SK-N-SH (cell line): ENCODE data around the gene CLIC4. TPM values are rescaled to one million over a fixed set of nuclear protein-coding genes. Genes with fewer than 3 reads are reported as not detected.
"Not testable (repeated sequence)": the region's sequence is repeated elsewhere in the genome, so short reads cannot be mapped to it uniquely, and the experiment has no call there.

Experiments used
- CTCF ChIA-PET: fragments of 300-600, 350-600 bp; formaldehyde crosslinking; extraction: SDS; loops from one replicate; lab custom pipeline; 2021; lab: Yijun Ruan, JAX
- POLR2A ChIA-PET: fragments of 350-600 bp; sonication (Branson Sonifier 250); formaldehyde crosslinking; extraction: SDS; loops from one replicate; lab custom pipeline; 2020; ENCODE audit warnings: antibody characterized with exemption, inconsistent platforms; lab: Yijun Ruan, JAX
- DNase-seq: peaks from one replicate; pipeline ENCODE4 v3.0.0; 2012
- H2AFZ ChIP-seq: fragments of 200-600 bp; sonication (generic); 2 replicates; pipeline ENCODE4 v1.8.1; 2016; ENCODE audit warnings: antibody characterized with exemption, mild to moderate bottlenecking, low read depth
- H3F3A ChIP-seq: fragments of 200-600 bp; sonication (generic); replicated peaks from 2 replicates; pipeline ENCODE3; 2016; ENCODE audit warnings: antibody characterized with exemption, mild to moderate bottlenecking; ENCODE audit not compliant: insufficient read depth
- H3K27ac ChIP-seq, 2 experiments: fragments of 200-500 bp in 1 of 2; fragments of 200-600 bp in 1 of 2; sonication (Bioruptor generic) in 1 of 2; sonication (generic), shearing (Covaris generic) in 1 of 2; 2 replicates each; pipeline versions ENCODE4 v1.5.1 to v1.6.1; 2014 to 2016; ENCODE audit warnings: low read depth in 2 of 2, inconsistent platforms in 1 of 2, low read length in 1 of 2, mild to moderate bottlenecking in 1 of 2, mixed read lengths in 1 of 2
- H3K27me3 ChIP-seq: fragments of 200-600 bp; sonication (generic), shearing (Covaris generic); 2 replicates; pipeline ENCODE4 v1.6.1; 2016; ENCODE audit warnings: mixed run types; ENCODE audit not compliant: insufficient read depth
- H3K36me3 ChIP-seq, 2 experiments: fragments of 200-500 bp in 1 of 2; fragments of 200-600 bp in 1 of 2; sonication (Bioruptor generic) in 1 of 2; sonication (generic) in 1 of 2; replicated peaks in 1 of 2; 2 replicates each; pipeline versions ENCODE3 to v1.5.1; 2014 to 2016; ENCODE audit warnings: low read length in 1 of 2, mild to moderate bottlenecking in 1 of 2; ENCODE audit not compliant: insufficient read depth in 2 of 2, control insufficient read depth in 1 of 2
- H3K4me1 ChIP-seq, 2 experiments: fragments of 200-500 bp in 1 of 2; fragments of 200-600 bp in 1 of 2; sonication (Bioruptor generic) in 1 of 2; sonication (generic), shearing (Covaris generic) in 1 of 2; 2 replicates each; pipeline versions ENCODE4 v1.5.1 to v1.6.1; 2014 to 2016; ENCODE audit warnings: low read depth in 1 of 2, low read length in 1 of 2, mixed run types in 1 of 2; ENCODE audit not compliant: insufficient read depth in 2 of 2, control insufficient read depth in 1 of 2
- H3K4me2 ChIP-seq: fragments of 200-600 bp; sonication (generic), shearing (Covaris generic); 2 replicates; pipeline ENCODE4 v1.6.1; 2017; ENCODE audit warnings: mixed run types
- H3K4me3 ChIP-seq, 2 experiments: fragments of 200-500 bp in 1 of 2; fragments of 200-600 bp in 1 of 2; sonication (Bioruptor generic) in 1 of 2; sonication (generic), shearing (Covaris generic) in 1 of 2; 2 replicates each; pipeline versions ENCODE4 v1.5.1 to v1.8.1; 2014 to 2016; ENCODE audit warnings: low read depth in 2 of 2, inconsistent platforms in 1 of 2, low read length in 1 of 2, mild to moderate bottlenecking in 1 of 2, mixed read lengths in 1 of 2, moderate library complexity in 1 of 2
- H3K79me2 ChIP-seq: fragments of 200-600 bp; sonication (generic); 2 replicates; pipeline ENCODE4 v1.8.1; 2017; ENCODE audit warnings: mild to moderate bottlenecking; ENCODE audit not compliant: insufficient read depth
- H3K9ac ChIP-seq: fragments of 200-600 bp; sonication (generic); 2 replicates; pipeline ENCODE4 v1.6.1; 2017; ENCODE audit warnings: mixed run types
- H3K9me2 ChIP-seq: fragments of 200-600 bp; sonication (generic); 2 replicates; pipeline ENCODE4 v1.6.1; 2017; ENCODE audit warnings: mixed run types
- H3K9me3 ChIP-seq: fragments of 200-600 bp; sonication (generic); 2 replicates; pipeline ENCODE4 v1.6.1; 2017; ENCODE audit warnings: mixed run types, mild to moderate bottlenecking, moderate library complexity
- H4K20me1 ChIP-seq: fragments of 200-600 bp; sonication (generic); 2 replicates; pipeline ENCODE4 v1.6.1; 2017; ENCODE audit warnings: mild to moderate bottlenecking, mixed run types; ENCODE audit not compliant: insufficient read depth
- FOSL2 ChIP-seq: IDR thresholded peaks from 2 replicates; pipeline ENCODE4 v1.4.0; 2012; ENCODE audit warnings: low read depth, mild to moderate bottlenecking, moderate library complexity, borderline replicate concordance
- FOXJ3 ChIP-seq: sonication (generic); formaldehyde crosslinking; IDR thresholded peaks from 2 replicates; pipeline ENCODE4 v1.5.1; 2020; ENCODE audit warnings: mild to moderate bottlenecking, missing genetic modification reagents
- GATA2 ChIP-seq: sonication (generic); formaldehyde crosslinking; IDR thresholded peaks from 2 replicates; pipeline ENCODE4 v1.5.0; 2020; ENCODE audit warnings: mild to moderate bottlenecking, missing genetic modification reagents
- MEF2A ChIP-seq: IDR thresholded peaks from 2 replicates; pipeline ENCODE4 v1.4.0; 2012; ENCODE audit warnings: low read depth, borderline replicate concordance
- MXI1 ChIP-seq: IDR thresholded peaks from 2 replicates; pipeline ENCODE4 v1.6.1; 2012; ENCODE audit warnings: mild to moderate bottlenecking, low read depth, low read length, improper control_type of control experiment
- NRF1 ChIP-seq: IDR thresholded peaks from 2 replicates; pipeline ENCODE4 v1.6.1; 2012; ENCODE audit warnings: low read depth, mild to moderate bottlenecking, low read length
- PBX3 ChIP-seq: IDR thresholded peaks from 2 replicates; pipeline ENCODE4; 2012
- POLR2AphosphoS5 ChIP-seq: IDR thresholded peaks from 2 replicates; pipeline ENCODE4 v1.6.1; 2012; ENCODE audit warnings: low read depth, low read length
- RXRA ChIP-seq: IDR thresholded peaks from 2 replicates; pipeline ENCODE4 v1.4.0; 2012; ENCODE audit warnings: low read depth, mild to moderate bottlenecking, borderline replicate concordance
- SMC3 ChIP-seq: IDR thresholded peaks from 2 replicates; pipeline ENCODE4 v1.6.1; 2012; ENCODE audit warnings: low read depth, low read length, improper control_type of control experiment
- TCF12 ChIP-seq: IDR thresholded peaks from 2 replicates; pipeline ENCODE4 v1.4.0; 2012
- TEAD4 ChIP-seq: IDR thresholded peaks from 2 replicates; pipeline ENCODE4 v1.4.0; 2012; ENCODE audit warnings: mild to moderate bottlenecking, borderline replicate concordance; ENCODE audit not compliant: insufficient read depth
- USF2 ChIP-seq: fragments of 150-350 bp; IDR thresholded peaks from 2 replicates; pipeline ENCODE4 v1.6.1; 2017; ENCODE audit warnings: antibody characterized with exemption, low read length, low read depth, borderline replicate concordance
- WGBS: methylation state at CpG from one replicate; pipeline ENCODE4 v1.1.6; 2017; ENCODE audit warnings: low lambda C conversion rate; 5-methylcytosine and 5-hydroxymethylcytosine counted together
- polyA plus RNA-seq, 3 experiments: library from polyadenylated mRNA; depleted of rRNA; stranded (reverse); fragments of >200 nt; gene quantifications; 2 replicates each; pipeline ENCODE4 v1.2.3, GENCODE V29; 2012
- TF ChIP-seq, protein P1 (sequence below): IDR thresholded peaks from 2 replicates; pipeline ENCODE4 v1.4.0; 2012; ENCODE audit warnings: low read depth, borderline replicate concordance
- TF ChIP-seq, protein P2 (sequence below): IDR thresholded peaks from 2 replicates; pipeline ENCODE4 v1.4.0; 2012; ENCODE audit warnings: low read depth

CLIC4 gene
- polyA plus RNA-seq, 1 of the 3 experiments (the other 2 are of a cell fraction): 66.4 TPM

GRCh38 chr1:24752305-24752704 lies 7.1 kb downstream of the CLIC4 start (continued):
- TF ChIP-seq GATA2 (CRISPR knock-in tag) (no peak), TEAD4 (no peak), MEF2A (no peak)
- TF ChIP-seq, protein P1, sequence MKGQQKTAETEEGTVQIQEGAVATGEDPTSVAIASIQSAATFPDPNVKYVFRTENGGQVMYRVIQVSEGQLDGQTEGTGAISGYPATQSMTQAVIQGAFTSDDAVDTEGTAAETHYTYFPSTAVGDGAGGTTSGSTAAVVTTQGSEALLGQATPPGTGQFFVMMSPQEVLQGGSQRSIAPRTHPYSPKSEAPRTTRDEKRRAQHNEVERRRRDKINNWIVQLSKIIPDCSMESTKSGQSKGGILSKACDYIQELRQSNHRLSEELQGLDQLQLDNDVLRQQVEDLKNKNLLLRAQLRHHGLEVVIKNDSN: no peak

DNA sequence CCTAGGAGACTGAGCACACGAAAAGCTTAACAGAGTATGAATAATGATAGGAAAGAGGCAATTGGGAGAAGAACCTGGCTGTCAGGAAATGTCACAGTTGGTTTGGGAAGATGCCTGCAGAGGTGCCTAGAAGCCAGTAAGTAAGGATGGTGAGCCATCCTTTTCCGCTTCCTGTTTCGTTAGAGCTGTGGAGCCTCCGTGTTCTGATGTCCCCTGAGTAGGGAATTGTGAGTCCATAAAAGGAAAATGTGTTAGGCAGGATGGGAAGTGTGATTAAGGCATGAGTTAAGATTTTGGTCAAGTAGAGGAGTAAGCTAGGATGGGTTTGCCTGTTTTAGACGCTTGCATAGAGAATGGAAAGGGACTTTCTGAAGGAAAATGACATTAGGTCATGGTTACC lies 9.0 kb downstream of the CLIC4 start:
- no peak overlapping the region for H3K9ac ChIP-seq
- H3K9me2 ChIP-seq: no peaks in the 10 kb centered on the region
- CTCF ChIA-PET: interaction anchor here (0.6 to 1.2 kb wide), 5 partner anchors 48 to 283 kb away, joined by 3 to 7 read pairs (median 3); no protein-coding TSS in a partner anchor
- H3K79me2 ChIP-seq: peaks cover 100% of the 10 kb centered on the region
- peaks cover 17% of the 10 kb centered on the region for H3F3A ChIP-seq
- peaks cover 0 to 22% of the 10 kb centered on the region in 2 experiments for H3K36me3 ChIP-seq
- no peak overlapping the region for H2AFZ ChIP-seq
- TF ChIP-seq PBX3 (peak; percentile 28), NRF1 (no peak)
- WGBS: 72% methylated on average over 5 of the region's 5 CpGs
- peaks cover 95% of the 10 kb centered on the region for H4K20me1 ChIP-seq
- H3K27me3 ChIP-seq: no peaks in the 10 kb centered on the region
- H3K4me1 ChIP-seq: peaks cover 3 to 31% of the 10 kb centered on the region in 2 experiments; a peak in 2 of 4 replicates
- no peaks in the 10 kb centered on the region for H3K9me3 ChIP-seq
- POLR2A ChIA-PET: no interaction called here
- H3K27ac ChIP-seq: peak overlapping the region in 1 of 2 experiments; percentile 11; a peak in 2 of 4 replicates
- no peak overlapping the region for H3K4me3 ChIP-seq
- DNase-seq: no peak
- peak overlapping the region; percentile 20 for H3K4me2 ChIP-seq

- DNase-seq, H3K27me3 ChIP-seq, H3K4me3 ChIP-seq, CTCF ChIA-PET, H3K27ac ChIP-seq, H3K9me3 ChIP-seq, H3K9ac ChIP-seq, POLR2A ChIA-PET, H3K9me2 ChIP-seq, H3K4me2 ChIP-seq, H2AFZ ChIP-seq: not testable (repeated sequence)
- Histone ChIP-seq H3F3A (peaks cover 17% of the 10 kb centered on the region), H3K4me1 (peaks cover 3 to 31% of the 10 kb centered on the region in 2 experiments; a peak in 2 of 4 replicates), H3K79me2 (peaks cover 100% of the 10 kb centered on the region), H4K20me1 (peaks cover 95% of the 10 kb centered on the region), H3K36me3 (peaks cover 0 to 22% of the 10 kb centered on the region in 2 experiments)
- 97% methylated on average over 6 of the region's 6 CpGs for WGBS
These were observed 10.1 kb downstream of the CLIC4 start for GRCh38 chr1:24755323-24755722.

- Histone ChIP-seq H3F3A (peaks cover 17% of the 10 kb centered on the region), H3K4me3 (no peak overlapping the region), H3K9ac (no peak overlapping the region), H3K79me2 (peaks cover 100% of the 10 kb centered on the region), H3K27me3 (no peaks in the 10 kb centered on the region), H4K20me1 (peaks cover 94% of the 10 kb centered on the region), H3K36me3 (peaks cover 0 to 20% of the 10 kb centered on the region in 2 experiments), H3K9me2 (no peaks in the 10 kb centered on the region), H2AFZ (no peak overlapping the region), H3K4me2 (no peak overlapping the region), H3K4me1 (peaks cover 3 to 30% of the 10 kb centered on the region in 2 experiments; a peak in 2 of 4 replicates), H3K27ac (no peak overlapping the region), H3K9me3 (no peaks in the 10 kb centered on the region)
- DNase-seq: no peak
- POLR2A ChIA-PET: no interaction called here
- CTCF ChIA-PET: interaction anchor here (1.0 to 1.7 kb wide), 4 partner anchors 9 to 74 kb away, joined by 3 to 5 read pairs (median 4); no protein-coding TSS in a partner anchor
- WGBS: 93% methylated on average over 2 of the region's 2 CpGs
- TF ChIP-seq, protein P2, sequence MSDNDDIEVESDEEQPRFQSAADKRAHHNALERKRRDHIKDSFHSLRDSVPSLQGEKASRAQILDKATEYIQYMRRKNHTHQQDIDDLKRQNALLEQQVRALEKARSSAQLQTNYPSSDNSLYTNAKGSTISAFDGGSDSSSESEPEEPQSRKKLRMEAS: no peak
- TF ChIP-seq PBX3: no peak
- TF ChIP-seq, protein P1: no peak
- TF ChIP-seq FOSL2: no peak
- no peak for TF ChIP-seq POLR2AphosphoS5
- no peak for TF ChIP-seq RXRA
- TF ChIP-seq SMC3: no peak
- no peak for TF ChIP-seq MXI1
- TF ChIP-seq TCF12: no peak
- TF ChIP-seq FOXJ3 (CRISPR knock-in tag): no peak
- TF ChIP-seq USF2: no peak
These were observed 11.1 kb downstream of the CLIC4 start for GRCh38 chr1:24756395-24756794.
